Measurements from ENCODE around the gene RHEBL1. TPM values are rescaled to one million over a fixed set of nuclear protein-coding genes. Genes with fewer than 3 reads are reported as not detected.

The RHEBL1 gene
- total and polyA plus RNA-seq, 4 donors: 0.55 to 2.4 (median 1.2) TPM

Other genes with a start within 250 kb of the RHEBL1 start
- 10 to 100 TPM; 52.2 to 77.2 TPM for gene DDX23, start 217.8 kb downstream of the RHEBL1 start, total RNA-seq
- gene DDX23, start 217.8 kb downstream of the RHEBL1 start, polyA plus RNA-seq: 10 to 100 TPM; 25.9 to 48.1 TPM
- 1 to 10 TPM; 3.7 TPM for gene RND1, start 204.1 kb downstream of the RHEBL1 start, total RNA-seq
- gene RND1, start 204.1 kb downstream of the RHEBL1 start, polyA plus RNA-seq: under 1 TPM; 0.56 to 0.88 TPM
- gene FKBP11, start 144.5 kb downstream of the RHEBL1 start, total RNA-seq: 10 to 100 TPM; 35.7 to 41.4 TPM
- 10 to 100 TPM; 14.3 to 51.3 TPM for gene FKBP11, start 144.5 kb downstream of the RHEBL1 start, polyA plus RNA-seq
- 100 to 1,000 TPM; 153 to 155 TPM for gene ARF3, start 112.5 kb downstream of the RHEBL1 start, total RNA-seq
- gene ARF3, start 112.5 kb downstream of the RHEBL1 start, polyA plus RNA-seq: 10 to 100 TPM; 65.3 to 65.5 TPM
- gene WNT10B, start 98.2 kb downstream of the RHEBL1 start, total RNA-seq: 1 to 10 TPM in 1 of 2 donors, under 1 TPM in 1; 0.55 to 4.9 TPM
- not detected for gene WNT10B, start 98.2 kb downstream of the RHEBL1 start, polyA plus RNA-seq
- not detected for gene WNT1, start 91.7 kb downstream of the RHEBL1 start, total RNA-seq
- gene WNT1, start 91.7 kb downstream of the RHEBL1 start, polyA plus RNA-seq: not detected
- gene DDN, start 70.6 kb downstream of the RHEBL1 start, total RNA-seq: under 1 TPM in 1 of 2 donors, not detected in 1; 0.10 TPM
- gene DDN, start 70.6 kb downstream of the RHEBL1 start, polyA plus RNA-seq: under 1 TPM in 1 of 2 donors, not detected in 1; 0.50 TPM
- gene PRKAG1, start 51.2 kb downstream of the RHEBL1 start, total RNA-seq: 10 to 100 TPM; 44.8 to 50.6 TPM
- 10 to 100 TPM; 48.0 to 57.1 TPM for gene PRKAG1, start 51.2 kb downstream of the RHEBL1 start, polyA plus RNA-seq
- 10 to 100 TPM; 88.6 to 97.4 TPM for gene KMT2D, start 9.2 kb downstream of the RHEBL1 start, total RNA-seq
- gene KMT2D, start 9.2 kb downstream of the RHEBL1 start, polyA plus RNA-seq: 10 to 100 TPM; 11.5 to 14.4 TPM
- gene DHH, start 24.8 kb upstream of the RHEBL1 start, total RNA-seq: 1 to 10 TPM; 1.3 to 3.6 TPM
- under 1 TPM in 1 of 2 donors, not detected in 1; 0.33 TPM for gene DHH, start 24.8 kb upstream of the RHEBL1 start, polyA plus RNA-seq
- 100 to 1,000 TPM in 1 of 2 donors, 10 to 100 TPM in 1; 69.2 to 104 TPM for gene LMBR1L, start 40.9 kb upstream of the RHEBL1 start, total RNA-seq
- gene LMBR1L, start 40.9 kb upstream of the RHEBL1 start, polyA plus RNA-seq: 100 to 1,000 TPM in 1 of 2 donors, 1 to 10 TPM in 1; 5.6 to 160 TPM
- gene TUBA1B, start 61.4 kb upstream of the RHEBL1 start, total RNA-seq: 100 to 1,000 TPM; 403 to 813 TPM
- 100 to 1,000 TPM; 619 to 672 TPM for gene TUBA1B, start 61.4 kb upstream of the RHEBL1 start, polyA plus RNA-seq
- 100 to 1,000 TPM; 148 to 253 TPM for gene TUBA1A, start 119.1 kb upstream of the RHEBL1 start, total RNA-seq
- gene TUBA1A, start 119.1 kb upstream of the RHEBL1 start, polyA plus RNA-seq: 100 to 1,000 TPM; 102 to 172 TPM
- 100 to 1,000 TPM in 1 of 2 donors, 10 to 100 TPM in 1; 89.2 to 181 TPM for gene TUBA1C, start 195.1 kb upstream of the RHEBL1 start, total RNA-seq
- gene TUBA1C, start 195.1 kb upstream of the RHEBL1 start, polyA plus RNA-seq: 100 to 1,000 TPM; 163 to 191 TPM
- 1 to 10 TPM in 1 of 2 donors, under 1 TPM in 1; 0.49 to 5.4 TPM for gene PRPH, start 225.2 kb upstream of the RHEBL1 start, total RNA-seq
- gene PRPH, start 225.2 kb upstream of the RHEBL1 start, polyA plus RNA-seq: 10 to 100 TPM in 1 of 2 donors, not detected in 1; 13.8 TPM

All from aorta (tissue), 4 donors.